GM19324 (cell line): ENCODE measurements around the gene TANGO2.

Source experiments
- ATAC-seq: cut with Tn5 transposase; IDR thresholded peaks from one replicate; pipeline ENCODE4 v1.9.1; 2021; ENCODE audit warnings: mild to moderate bottlenecking, moderate library complexity; ENCODE audit not compliant: unreplicated experiment, low FRiP score

TANGO2 gene

GRCh38 chr22:20113551-20114310, 92.8 kb downstream of the TANGO2 start:
- no peak for ATAC-seq

- no peak for ATAC-seq
Observed at GRCh38 chr22:20114506-20115475, 93.9 kb downstream of the TANGO2 start.

- no peak for ATAC-seq
Observed at GRCh38 chr22:20115691-20116375, 94.9 kb downstream of the TANGO2 start, which contains the start of gene RANBP1. TSS of gene RANBP1 (plus strand) at chr22:20116104. CDS start at chr22:20116185, 81 bp downstream.

GRCh38 chr22:20116376-20116950, 95.6 kb downstream of the TANGO2 start:
- no peak for ATAC-seq
